Smooth muscle cell (in vitro differentiated cells): Measurements from ENCODE around the gene KRT71. TPM values are rescaled to one million over a fixed set of nuclear protein-coding genes. Genes with fewer than 3 reads are reported as not detected.

ENCODE experiments used
- DNase-seq: peaks from one replicate; lab custom pipeline; 2025; ENCODE audit not compliant: unreplicated experiment; lab: John Stamatoyannopoulos, UW
- H2AFZ ChIP-seq: fragments of 200-600 bp; sonication (generic); 2 replicates; pipeline ENCODE4 v1.6.0; 2016; ENCODE audit warnings: antibody characterized with exemption, low read depth, mild to moderate bottlenecking
- H3F3A ChIP-seq: fragments of 200-600 bp; sonication (generic); 2 replicates; pipeline ENCODE4 v1.6.0; 2017; ENCODE audit warnings: antibody characterized with exemption, low read depth
- H3K27ac ChIP-seq: fragments of 200-600 bp; sonication (generic); 2 replicates; pipeline ENCODE4 v1.5.1; 2016; ENCODE audit warnings: low read depth, mild to moderate bottlenecking
- H3K27me3 ChIP-seq: fragments of 200-600 bp; sonication (generic); 2 replicates; pipeline ENCODE4 v1.6.1; 2016; ENCODE audit warnings: low read depth, mild to moderate bottlenecking
- H3K36me3 ChIP-seq: fragments of 200-600 bp; sonication (generic); 2 replicates; pipeline ENCODE4 v1.5.1; 2016; ENCODE audit warnings: low read depth
- H3K4me1 ChIP-seq: fragments of 200-600 bp; sonication (generic); 2 replicates; pipeline ENCODE4 v1.5.1; 2016; ENCODE audit warnings: low read depth
- H3K4me2 ChIP-seq: fragments of 200-600 bp; sonication (generic); 2 replicates; pipeline ENCODE4 v1.6.0; 2016; ENCODE audit warnings: mild to moderate bottlenecking
- H3K4me3 ChIP-seq: fragments of 200-600 bp; sonication (generic); 2 replicates; pipeline ENCODE4 v1.5.1; 2016; ENCODE audit warnings: mild to moderate bottlenecking
- H3K79me2 ChIP-seq: fragments of 200-600 bp; sonication (generic); 2 replicates; pipeline ENCODE4 v1.6.0; 2016; ENCODE audit warnings: low read depth, mild to moderate bottlenecking
- H3K9ac ChIP-seq: fragments of 200-600 bp; sonication (generic); 2 replicates; pipeline ENCODE4 v1.6.0; 2016; ENCODE audit warnings: low read depth
- H3K9me3 ChIP-seq: fragments of 200-600 bp; sonication (generic); replicated peaks from 2 replicates; pipeline ENCODE4 v1.5.1; 2016; ENCODE audit warnings: low read depth
- H4K20me1 ChIP-seq: fragments of 200-600 bp; sonication (generic); 2 replicates; pipeline ENCODE4 v1.6.0; 2016; ENCODE audit warnings: low read depth
- WGBS: methylation state at CpG from one replicate; pipeline ENCODE4 v1.1.7; 2016; ENCODE audit warnings: low lambda C conversion rate; 5-methylcytosine and 5-hydroxymethylcytosine counted together
- polyA plus RNA-seq: library from polyadenylated mRNA; unstranded; fragments of >200 nt; fragmentation: Nextera tagmentation; extraction: Ambion mirVana; gene quantifications from 2 replicates; pipeline ENCODE4 v1.2.1, GENCODE V29; 2016
- total RNA-seq: library from RNA; depleted of rRNA; stranded (reverse); fragments of >200 nt; gene quantifications from 2 replicates; pipeline ENCODE4 v1.2.3, GENCODE V29; 2014
- TF ChIP-seq, protein P1 (sequence below): fragments of 200-600 bp; sonication (generic); IDR thresholded peaks from 2 replicates; pipeline ENCODE4 v1.5.1; 2017; ENCODE audit warnings: borderline replicate concordance, mild to moderate bottlenecking, antibody characterized with exemption; ENCODE audit not compliant: insufficient read depth, poor library complexity, severe bottlenecking

KRT71 gene
- total and polyA plus RNA-seq, 2 experiments from 2014 or later, result not detected

GRCh38 chr12:52581481-52581880, 28.5 kb upstream of the KRT71 start:
- no peak overlapping the region for H3K4me2 ChIP-seq
- H3K36me3 ChIP-seq, result no peaks in the 10 kb centered on the region
- 58% methylated on average over 6 of the region's 6 CpGs for WGBS
- no peak overlapping the region for H3K9ac ChIP-seq
- no peaks in the 10 kb centered on the region for H3F3A ChIP-seq
- H3K27me3 ChIP-seq, result no peaks in the 10 kb centered on the region
- TF ChIP-seq, protein P1, sequence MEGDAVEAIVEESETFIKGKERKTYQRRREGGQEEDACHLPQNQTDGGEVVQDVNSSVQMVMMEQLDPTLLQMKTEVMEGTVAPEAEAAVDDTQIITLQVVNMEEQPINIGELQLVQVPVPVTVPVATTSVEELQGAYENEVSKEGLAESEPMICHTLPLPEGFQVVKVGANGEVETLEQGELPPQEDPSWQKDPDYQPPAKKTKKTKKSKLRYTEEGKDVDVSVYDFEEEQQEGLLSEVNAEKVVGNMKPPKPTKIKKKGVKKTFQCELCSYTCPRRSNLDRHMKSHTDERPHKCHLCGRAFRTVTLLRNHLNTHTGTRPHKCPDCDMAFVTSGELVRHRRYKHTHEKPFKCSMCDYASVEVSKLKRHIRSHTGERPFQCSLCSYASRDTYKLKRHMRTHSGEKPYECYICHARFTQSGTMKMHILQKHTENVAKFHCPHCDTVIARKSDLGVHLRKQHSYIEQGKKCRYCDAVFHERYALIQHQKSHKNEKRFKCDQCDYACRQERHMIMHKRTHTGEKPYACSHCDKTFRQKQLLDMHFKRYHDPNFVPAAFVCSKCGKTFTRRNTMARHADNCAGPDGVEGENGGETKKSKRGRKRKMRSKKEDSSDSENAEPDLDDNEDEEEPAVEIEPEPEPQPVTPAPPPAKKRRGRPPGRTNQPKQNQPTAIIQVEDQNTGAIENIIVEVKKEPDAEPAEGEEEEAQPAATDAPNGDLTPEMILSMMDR, result no peak
- H3K27ac ChIP-seq, result peak overlapping the region; percentile 30
- no peak overlapping the region for H2AFZ ChIP-seq
- no peaks in the 10 kb centered on the region for H3K4me1 ChIP-seq
- no peak for DNase-seq
- no peak overlapping the region for H3K4me3 ChIP-seq
- no peaks in the 10 kb centered on the region for H3K79me2 ChIP-seq
- no peaks in the 10 kb centered on the region for H3K9me3 ChIP-seq
- H4K20me1 ChIP-seq, result no peaks in the 10 kb centered on the region

GRCh38 chr12:52581066-52581465, 28.1 kb upstream of the KRT71 start:
- H3K27ac ChIP-seq, result peak overlapping the region; percentile 77
- no peak for DNase-seq
- TF ChIP-seq, protein P1, result no peak
- H3K4me1 ChIP-seq, result no peaks in the 10 kb centered on the region
- no peaks in the 10 kb centered on the region for H3K9me3 ChIP-seq
- H3F3A ChIP-seq, result no peaks in the 10 kb centered on the region
- H3K36me3 ChIP-seq, result no peaks in the 10 kb centered on the region
- H3K9ac ChIP-seq, result no peak overlapping the region
- H3K4me3 ChIP-seq, result no peak overlapping the region
- no peak overlapping the region for H2AFZ ChIP-seq
- no peaks in the 10 kb centered on the region for H4K20me1 ChIP-seq
- H3K27me3 ChIP-seq, result no peaks in the 10 kb centered on the region
- no peaks in the 10 kb centered on the region for H3K79me2 ChIP-seq
- no peak overlapping the region for H3K4me2 ChIP-seq
- 92% methylated on average over 7 of the region's 7 CpGs for WGBS

GRCh38 chr12:52580496-52580895, 27.6 kb upstream of the KRT71 start:
- no peaks in the 10 kb centered on the region for H3K79me2 ChIP-seq
- H3K9me3 ChIP-seq, result no peaks in the 10 kb centered on the region
- peak overlapping the region; percentile 77 for H3K27ac ChIP-seq
- no peak for DNase-seq
- 35% methylated on average over 1 of the region's 1 CpG for WGBS
- no peaks in the 10 kb centered on the region for H3K36me3 ChIP-seq
- no peaks in the 10 kb centered on the region for H3K4me1 ChIP-seq
- no peak overlapping the region for H3K4me2 ChIP-seq
- H2AFZ ChIP-seq, result no peak overlapping the region
- no peaks in the 10 kb centered on the region for H3K27me3 ChIP-seq
- no peak overlapping the region for H3K4me3 ChIP-seq
- H3F3A ChIP-seq, result no peaks in the 10 kb centered on the region
- peak overlapping the region; percentile 35 for H3K9ac ChIP-seq
- no peaks in the 10 kb centered on the region for H4K20me1 ChIP-seq
- TF ChIP-seq, protein P1, result no peak

DNA sequence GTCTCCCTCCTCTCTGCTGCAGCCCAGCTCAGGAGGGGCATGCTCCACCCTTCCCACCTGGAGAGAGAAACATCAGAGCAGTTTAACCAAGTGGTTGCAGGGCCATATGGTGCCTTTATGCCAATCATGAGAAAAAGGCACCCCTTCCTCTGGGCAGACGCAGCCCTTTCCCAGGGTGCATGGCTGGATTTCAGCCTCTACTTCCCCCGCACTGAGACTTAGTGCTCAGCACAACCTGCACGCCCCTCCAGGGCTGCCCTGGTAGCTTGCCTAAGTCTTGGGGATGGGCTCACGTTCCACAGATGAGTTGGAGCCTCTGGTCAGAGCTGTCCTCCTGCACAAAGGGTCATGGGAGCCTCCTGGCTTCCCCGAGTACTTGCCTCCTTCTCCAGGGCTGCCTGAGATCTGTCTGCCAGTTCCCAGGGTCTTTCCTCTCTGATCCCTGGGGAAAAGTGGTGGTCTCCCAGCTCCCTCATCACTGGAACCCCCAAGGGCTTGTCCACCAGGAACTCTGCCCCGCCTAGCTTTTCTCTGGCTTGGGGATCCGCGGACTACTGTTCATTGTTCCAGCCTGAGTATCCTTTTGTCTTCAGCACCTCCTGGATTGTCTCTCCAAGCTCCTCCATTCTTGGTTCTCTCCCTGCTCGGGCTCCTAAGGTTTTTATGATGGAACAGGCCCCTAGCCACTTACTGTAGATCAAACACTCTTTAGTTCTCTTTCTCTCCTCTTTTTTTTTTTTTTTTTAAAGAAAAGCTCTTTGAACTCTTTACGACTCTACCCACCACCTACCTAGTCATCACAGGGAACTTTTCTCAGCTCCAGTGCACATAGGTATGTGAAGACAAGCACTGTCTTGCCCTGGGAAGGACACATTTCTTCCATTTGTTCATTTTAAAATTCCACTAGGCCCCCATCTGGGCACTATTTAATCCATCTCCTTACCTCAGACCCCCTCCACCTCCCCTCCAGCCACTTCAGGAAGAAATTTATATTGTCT, 26.8 kb upstream of the KRT71 start:
- Histone ChIP-seq H3K27ac (peak overlapping the region; percentile 77), H3K79me2 (no peaks in the 10 kb centered on the region), H3K9me3 (no peaks in the 10 kb centered on the region), H3K4me3 (no peak overlapping the region), H3K27me3 (no peaks in the 10 kb centered on the region), H3K4me2 (no peak overlapping the region), H3K9ac (peak overlapping the region; percentile 35), H4K20me1 (no peaks in the 10 kb centered on the region), H3F3A (no peaks in the 10 kb centered on the region), H3K4me1 (no peaks in the 10 kb centered on the region), H2AFZ (no peak overlapping the region), H3K36me3 (no peaks in the 10 kb centered on the region)
- no peak for DNase-seq
- WGBS, result 72% methylated on average over 10 of the region's 10 CpGs
- TF ChIP-seq, protein P1, result no peak
